Measurements from ENCODE around the gene TTC9B.

TTC9B gene

DNA sequence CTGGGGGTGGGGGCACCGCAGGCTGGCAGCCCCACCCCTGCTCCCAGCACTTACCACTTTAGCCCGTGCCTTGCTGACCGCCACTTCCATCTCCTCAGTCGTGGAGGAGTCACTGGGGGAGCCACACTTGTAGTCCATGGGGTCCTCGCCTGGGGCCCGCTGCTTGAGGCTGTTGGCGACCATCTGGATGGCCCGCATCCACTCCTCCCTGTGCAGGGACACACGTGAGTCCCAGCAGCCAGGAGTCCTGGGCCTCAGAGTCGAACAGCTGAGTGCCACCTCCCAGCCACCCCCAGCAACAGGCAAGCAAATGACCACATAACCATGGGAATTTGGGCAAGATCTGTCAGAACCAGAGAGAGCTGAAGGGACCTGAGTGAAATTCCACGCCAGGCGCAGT is 24.3 kb upstream of the TTC9B start:
- TF ChIP-seq, protein P1, sequence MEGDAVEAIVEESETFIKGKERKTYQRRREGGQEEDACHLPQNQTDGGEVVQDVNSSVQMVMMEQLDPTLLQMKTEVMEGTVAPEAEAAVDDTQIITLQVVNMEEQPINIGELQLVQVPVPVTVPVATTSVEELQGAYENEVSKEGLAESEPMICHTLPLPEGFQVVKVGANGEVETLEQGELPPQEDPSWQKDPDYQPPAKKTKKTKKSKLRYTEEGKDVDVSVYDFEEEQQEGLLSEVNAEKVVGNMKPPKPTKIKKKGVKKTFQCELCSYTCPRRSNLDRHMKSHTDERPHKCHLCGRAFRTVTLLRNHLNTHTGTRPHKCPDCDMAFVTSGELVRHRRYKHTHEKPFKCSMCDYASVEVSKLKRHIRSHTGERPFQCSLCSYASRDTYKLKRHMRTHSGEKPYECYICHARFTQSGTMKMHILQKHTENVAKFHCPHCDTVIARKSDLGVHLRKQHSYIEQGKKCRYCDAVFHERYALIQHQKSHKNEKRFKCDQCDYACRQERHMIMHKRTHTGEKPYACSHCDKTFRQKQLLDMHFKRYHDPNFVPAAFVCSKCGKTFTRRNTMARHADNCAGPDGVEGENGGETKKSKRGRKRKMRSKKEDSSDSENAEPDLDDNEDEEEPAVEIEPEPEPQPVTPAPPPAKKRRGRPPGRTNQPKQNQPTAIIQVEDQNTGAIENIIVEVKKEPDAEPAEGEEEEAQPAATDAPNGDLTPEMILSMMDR (IDR thresholded peaks at IDR 0.05) = no peak
- DNase-seq = peak in 1 of 2 donors; percentile 62

DNA sequence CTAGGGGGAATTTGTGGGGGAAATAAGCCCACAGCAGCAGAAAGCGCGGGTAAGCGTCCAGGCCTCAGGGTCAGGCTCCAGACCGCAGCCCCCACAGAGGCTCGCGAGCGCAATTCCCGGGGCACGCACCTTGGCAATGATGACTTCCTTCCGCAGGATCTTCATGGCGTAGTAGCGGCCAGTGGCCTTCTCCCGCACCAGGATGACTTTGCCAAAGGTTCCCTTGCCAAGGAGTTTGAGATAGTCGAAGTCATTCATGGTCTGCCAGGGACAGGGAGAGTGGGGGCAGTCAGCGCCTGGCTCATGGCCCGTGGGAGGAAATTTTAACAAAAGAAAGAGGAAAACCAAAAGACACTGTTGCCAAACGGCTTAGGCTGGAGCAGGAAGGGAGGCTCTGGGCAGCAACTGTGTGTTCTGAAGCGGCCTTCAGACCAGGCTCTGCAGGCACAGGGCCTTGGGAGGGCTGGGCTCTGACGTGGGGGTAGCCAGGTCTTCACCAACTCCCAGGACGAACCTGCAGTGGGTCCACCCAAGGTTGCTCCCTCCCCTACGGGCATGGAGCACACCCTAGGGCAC is 23.7 kb upstream of the TTC9B start:
- TF ChIP-seq, protein P1 (IDR thresholded peaks at IDR 0.05) = no peak
- Histone ChIP-seq H3K27me3 (no peaks in the 10 kb centered on the region), H3K4me3 (no peak overlapping the region), H3K9me3 (no peaks in the 10 kb centered on the region), H3K36me3 (peaks cover 52 to 58% (median 56%) of the 10 kb centered on the region in 3 donors), H3K27ac (no peak overlapping the region), H3K4me1 (peaks cover 0 to 25% (median 1%) of the 10 kb centered on the region in 4 donors)
- peak; percentile 35 to 66 for DNase-seq
- intact Hi-C loops (cut with DNase I; ENCODE audit: low total_unique reads) = no loop called here

More for the DNA sequence above, 24.3 kb upstream of the TTC9B start:
- Histone ChIP-seq H3K4me1 (peaks cover 0 to 25% (median 1%) of the 10 kb centered on the region in 4 donors), H3K27me3 (no peaks in the 10 kb centered on the region), H3K9me3 (no peaks in the 10 kb centered on the region), H3K27ac (no peak overlapping the region), H3K36me3 (peaks cover 46 to 53% (median 50%) of the 10 kb centered on the region in 3 donors), H3K4me3 (no peak overlapping the region)
- intact Hi-C loops (cut with DNase I; ENCODE audit: low total_unique reads) = no loop called here

DNA sequence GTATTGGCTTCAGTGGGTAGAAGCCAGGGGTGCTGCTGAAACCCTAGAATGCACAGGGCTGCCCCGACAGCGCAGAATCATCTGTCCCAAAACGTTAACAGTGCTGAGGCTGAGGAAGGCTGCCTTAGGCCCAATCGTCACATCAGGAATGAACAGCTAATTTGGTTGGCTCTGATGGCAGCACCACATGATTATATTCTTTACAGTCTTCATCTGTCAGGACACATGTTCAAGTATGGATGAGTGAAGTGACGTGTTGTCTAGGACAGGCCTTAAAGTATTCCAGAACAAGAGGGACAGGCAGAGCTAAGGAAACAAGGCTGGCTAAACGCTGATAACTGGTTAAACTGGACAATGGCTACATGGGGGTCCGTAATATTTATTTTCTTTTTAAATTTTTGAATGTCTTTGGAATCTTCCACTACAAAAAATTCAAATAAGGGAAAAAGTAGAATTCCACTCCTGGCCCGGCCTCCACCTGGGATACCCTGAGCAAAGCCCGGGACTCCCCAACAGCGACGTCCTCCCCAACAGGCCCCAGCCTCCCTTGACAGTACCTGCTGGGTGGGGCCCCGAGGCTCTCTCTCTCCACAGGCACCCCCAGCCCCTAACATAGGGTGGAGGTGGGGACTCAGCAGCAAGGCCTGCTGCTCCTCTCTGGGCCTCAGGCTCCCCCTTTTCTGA is 23.1 kb upstream of the TTC9B start:
- Histone ChIP-seq H3K9me3 (no peaks in the 10 kb centered on the region), H3K27me3 (no peaks in the 10 kb centered on the region), H3K36me3 (peaks cover 58 to 65% (median 63%) of the 10 kb centered on the region in 3 donors), H3K27ac (no peak overlapping the region), H3K4me3 (no peak overlapping the region), H3K4me1 (peaks cover 0 to 25% (median 1%) of the 10 kb centered on the region in 4 donors)
- DNase-seq = no peak
- TF ChIP-seq, protein P1 (IDR thresholded peaks at IDR 0.05) = no peak
- intact Hi-C loops (cut with DNase I; ENCODE audit: low total_unique reads) = no loop called here

DNA sequence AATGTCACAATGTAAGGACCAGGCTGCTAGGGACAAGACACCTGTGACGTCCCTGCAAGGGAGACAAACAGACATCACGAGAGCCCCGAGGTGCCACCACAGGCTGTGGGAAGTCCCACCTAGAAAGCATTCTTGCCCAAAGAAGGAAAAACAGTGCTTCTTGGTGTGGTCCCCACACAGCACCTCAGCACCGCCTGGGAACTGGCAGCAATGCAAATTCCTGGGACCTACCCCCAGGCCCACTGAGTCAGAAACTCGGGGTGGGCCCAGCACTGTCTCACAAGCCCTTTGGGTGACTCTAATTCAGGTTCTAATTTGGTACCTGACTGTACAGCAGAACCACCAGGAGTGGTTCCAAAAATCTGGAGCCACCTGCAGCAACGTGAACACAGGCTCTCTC is 22.1 kb upstream of the TTC9B start:
- no peak overlapping the region for H3K27ac ChIP-seq
- intact Hi-C loops (cut with DNase I; ENCODE audit: low total_unique reads) = no loop called here
- TF ChIP-seq, protein P1 (IDR thresholded peaks at IDR 0.05) = no peak
- no peaks in the 10 kb centered on the region for H3K27me3 ChIP-seq
- H3K4me3 ChIP-seq = no peak overlapping the region
- peaks cover 68 to 74% (median 72%) of the 10 kb centered on the region in 3 donors for H3K36me3 ChIP-seq
- H3K4me1 ChIP-seq = peaks cover 0 to 20% (median 1%) of the 10 kb centered on the region in 4 donors
- peak in 1 of 2 donors; percentile 45 for DNase-seq
- H3K9me3 ChIP-seq = no peaks in the 10 kb centered on the region

DNA sequence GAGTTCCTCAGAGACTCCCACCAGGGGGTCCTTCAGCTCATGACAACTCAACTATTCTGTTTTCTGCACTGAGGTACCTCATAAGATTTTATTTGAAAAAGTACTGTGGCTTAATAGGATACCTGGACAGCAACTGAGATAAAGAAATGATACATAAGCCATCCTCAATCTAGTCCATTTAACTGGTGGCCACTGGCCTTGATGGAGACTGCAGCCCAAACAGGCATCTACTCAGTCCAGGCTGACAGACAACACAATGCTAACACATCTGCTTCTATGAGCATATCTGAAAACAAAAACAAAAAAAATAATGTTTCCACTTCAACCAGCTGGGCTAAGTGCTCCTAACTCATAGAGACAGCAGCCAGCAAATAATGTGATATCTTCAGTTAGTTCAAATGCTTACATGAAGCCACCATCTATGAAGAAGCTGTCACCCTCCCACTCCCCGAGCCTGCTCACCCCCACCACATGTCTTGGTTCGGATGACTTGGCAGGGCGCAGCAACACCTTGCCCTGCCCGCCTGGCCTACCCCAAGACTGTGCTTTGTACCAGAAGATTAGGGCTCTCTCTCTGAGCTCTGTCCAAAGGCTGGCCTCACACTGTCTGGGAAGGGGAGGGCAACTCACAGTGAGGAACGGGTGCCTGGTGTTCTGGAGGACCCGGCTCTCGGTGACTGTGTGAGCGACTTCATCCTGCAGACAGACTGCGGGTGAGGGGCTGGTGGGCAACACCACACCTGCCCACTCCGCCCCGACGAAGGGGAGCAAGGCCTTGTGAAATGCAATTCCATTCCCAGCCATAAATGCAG is 21.4 kb upstream of the TTC9B start:
- Histone ChIP-seq H3K4me3 (no peak overlapping the region), H3K27me3 (no peaks in the 10 kb centered on the region), H3K36me3 (peaks cover 75 to 81% (median 79%) of the 10 kb centered on the region in 3 donors), H3K27ac (no peak overlapping the region), H3K9me3 (no peaks in the 10 kb centered on the region), H3K4me1 (peaks cover 0 to 15% (median 0%) of the 10 kb centered on the region in 4 donors)
- peak in 1 of 2 donors; percentile 50 for DNase-seq
- intact Hi-C loops (cut with DNase I; ENCODE audit: low total_unique reads) = no loop called here
- TF ChIP-seq, protein P1 (IDR thresholded peaks at IDR 0.05) = no peak
